Endothelial cell (in vitro differentiated cells): Measurements from ENCODE around the gene CD9. TPM values are rescaled to one million over a fixed set of nuclear protein-coding genes. Genes with fewer than 3 reads are reported as not detected.

Experiments
- DNase-seq: peaks from one replicate; pipeline ENCODE4 v3.0.0; 2021; ENCODE audit warnings: low spot score
- H3K27ac Mint-ChIP-seq: one replicate; pipeline ENCODE4 v1.8.0; 2021; ENCODE audit warnings: mixed read lengths, inconsistent platforms; ENCODE audit not compliant: unreplicated experiment
- H3K27me3 Mint-ChIP-seq: one replicate; pipeline ENCODE4 v1.8.0; 2021; ENCODE audit warnings: mild to moderate bottlenecking, moderate library complexity, mixed read lengths, inconsistent platforms; ENCODE audit not compliant: unreplicated experiment
- H3K36me3 Mint-ChIP-seq: one replicate; pipeline ENCODE4 v1.8.0; 2021; ENCODE audit warnings: mild to moderate bottlenecking, low read depth, mixed read lengths, inconsistent platforms; ENCODE audit not compliant: unreplicated experiment
- H3K4me1 Mint-ChIP-seq: one replicate; pipeline ENCODE4 v1.8.0; 2021; ENCODE audit warnings: mild to moderate bottlenecking, mixed read lengths, inconsistent platforms; ENCODE audit not compliant: unreplicated experiment
- H3K4me3 Mint-ChIP-seq: one replicate; pipeline ENCODE4 v1.8.0; 2021; ENCODE audit warnings: mild to moderate bottlenecking, mixed read lengths, inconsistent platforms; ENCODE audit not compliant: unreplicated experiment
- H3K9me3 Mint-ChIP-seq: one replicate; pipeline ENCODE4 v1.8.0; 2021; ENCODE audit warnings: mixed read lengths, inconsistent platforms; ENCODE audit not compliant: unreplicated experiment
- CTCF ChIP-seq: fragments of 200-600 bp; sonication (generic); IDR thresholded peaks from one replicate; pipeline ENCODE4 v1.5.0; 2021; ENCODE audit warnings: antibody characterized with exemption; ENCODE audit not compliant: unreplicated experiment
- total RNA-seq: library from RNA; stranded (reverse); fragmentation: NEBNext Ultra II Directional; extraction: Animal tissue kit (Norgen Biotek cat#: 25700); gene quantifications from one replicate; pipeline ENCODE4 v1.2.1, GENCODE V29; 2021; ENCODE audit not compliant: unreplicated experiment

The CD9 gene
- total RNA-seq, 1 donor from 2014 or later, result 67.2 TPM

GRCh38 chr12:6215932-6216494 lies 15.8 kb downstream of the CD9 start:
- no peak for TF ChIP-seq CTCF
- DNase-seq, result no peak
- peaks cover 12% of the 10 kb centered on the region for H3K27me3 Mint-ChIP-seq
- H3K27ac Mint-ChIP-seq, result no peak overlapping the region
- H3K9me3 Mint-ChIP-seq, result no peaks in the 10 kb centered on the region
- no peak overlapping the region for H3K4me3 Mint-ChIP-seq
- peaks cover 32% of the 10 kb centered on the region for H3K4me1 Mint-ChIP-seq
- no peaks in the 10 kb centered on the region for H3K36me3 Mint-ChIP-seq

GRCh38 chr12:6216581-6216980 lies 16.4 kb downstream of the CD9 start:
- H3K4me1 Mint-ChIP-seq, result peaks cover 32% of the 10 kb centered on the region
- no peak overlapping the region for H3K4me3 Mint-ChIP-seq

GRCh38 chr12:6218347-6218925 lies 18.2 kb downstream of the CD9 start:
- DNase-seq, result no peak
- TF ChIP-seq CTCF, result no peak
- peaks cover 34% of the 10 kb centered on the region for H3K4me1 Mint-ChIP-seq
- peaks cover 10% of the 10 kb centered on the region for H3K27me3 Mint-ChIP-seq
- H3K27ac Mint-ChIP-seq, result no peak overlapping the region
- no peaks in the 10 kb centered on the region for H3K36me3 Mint-ChIP-seq
- H3K9me3 Mint-ChIP-seq, result no peaks in the 10 kb centered on the region
- H3K4me3 Mint-ChIP-seq, result no peak overlapping the region

More at GRCh38 chr12:6216581-6216980, 16.4 kb downstream of the CD9 start:
- Mint-ChIP-seq H3K27me3 (peaks cover 12% of the 10 kb centered on the region), H3K27ac (no peak overlapping the region), H3K36me3 (no peaks in the 10 kb centered on the region), H3K9me3 (no peaks in the 10 kb centered on the region)
- no peak for DNase-seq
- no peak for TF ChIP-seq CTCF

- no peak for DNase-seq
- Mint-ChIP-seq H3K4me1 (peaks cover 33% of the 10 kb centered on the region), H3K27me3 (peaks cover 11% of the 10 kb centered on the region), H3K4me3 (no peak overlapping the region), H3K36me3 (no peaks in the 10 kb centered on the region), H3K27ac (no peak overlapping the region), H3K9me3 (no peaks in the 10 kb centered on the region)
- no peak for TF ChIP-seq CTCF
Measured at GRCh38 chr12:6219980-6220379, 19.8 kb downstream of the CD9 start.

- Mint-ChIP-seq H3K4me3 (no peak overlapping the region), H3K27me3 (peaks cover 12% of the 10 kb centered on the region), H3K27ac (no peak overlapping the region), H3K9me3 (no peaks in the 10 kb centered on the region), H3K4me1 (peaks cover 31% of the 10 kb centered on the region), H3K36me3 (no peaks in the 10 kb centered on the region)
- no peak for TF ChIP-seq CTCF
- DNase-seq, result no peak
Measured at GRCh38 chr12:6221146-6221545, 20.9 kb downstream of the CD9 start.
